ENCODE measurements around the gene PIK3C2G.

Gene PIK3C2G

GRCh38 chr12:18576104-18576626 is 314.8 kb downstream of the PIK3C2G start:
- FAIRE-seq: no peak

- no peak for FAIRE-seq
Observed at GRCh38 chr12:18576648-18577047, 315.3 kb downstream of the PIK3C2G start.

- FAIRE-seq: no peak
Observed at GRCh38 chr12:18578191-18578590, 316.9 kb downstream of the PIK3C2G start.

- no peak for FAIRE-seq
Observed at GRCh38 chr12:18580291-18580690, 319.0 kb downstream of the PIK3C2G start.

GRCh38 chr12:18580706-18581105 is 319.4 kb downstream of the PIK3C2G start:
- FAIRE-seq: no peak

GRCh38 chr12:18581232-18581962 is 320.1 kb downstream of the PIK3C2G start:
- no peak for FAIRE-seq

GRCh38 chr12:18583655-18584054 is 322.3 kb downstream of the PIK3C2G start:
- no peak for FAIRE-seq

GRCh38 chr12:18586581-18586980 is 325.3 kb downstream of the PIK3C2G start:
- no peak for FAIRE-seq

GRCh38 chr12:18589316-18589715 is 328.0 kb downstream of the PIK3C2G start:
- no peak for FAIRE-seq

- no peak for FAIRE-seq
Observed at GRCh38 chr12:18591473-18591872, 330.2 kb downstream of the PIK3C2G start.

GRCh38 chr12:18595412-18595811 is 334.1 kb downstream of the PIK3C2G start:
- FAIRE-seq: no peak

GRCh38 chr12:18601962-18602361 is 340.6 kb downstream of the PIK3C2G start:
- FAIRE-seq: no peak

GRCh38 chr12:18612971-18613370 is 351.7 kb downstream of the PIK3C2G start:
- no peak for FAIRE-seq

- no peak for FAIRE-seq
Observed at GRCh38 chr12:18620986-18621385, 359.7 kb downstream of the PIK3C2G start.

GRCh38 chr12:18629445-18629844 is 368.1 kb downstream of the PIK3C2G start:
- no peak for FAIRE-seq

GRCh38 chr12:18629916-18630315 is 368.6 kb downstream of the PIK3C2G start:
- FAIRE-seq: no peak

GRCh38 chr12:18631339-18631738 is 370.0 kb downstream of the PIK3C2G start:
- no peak for FAIRE-seq

GRCh38 chr12:18632848-18633247 is 371.5 kb downstream of the PIK3C2G start:
- no peak for FAIRE-seq

GRCh38 chr12:18634382-18634781 is 373.1 kb downstream of the PIK3C2G start:
- no peak for FAIRE-seq

- no peak for FAIRE-seq
Observed at GRCh38 chr12:18640321-18640955, 379.1 kb downstream of the PIK3C2G start.

- FAIRE-seq: no peak
Observed at GRCh38 chr12:18643681-18644080, 382.4 kb downstream of the PIK3C2G start.

GRCh38 chr12:18644564-18644963 is 383.2 kb downstream of the PIK3C2G start:
- no peak for FAIRE-seq

- no peak for FAIRE-seq
Observed at GRCh38 chr12:18646286-18646890, 385.1 kb downstream of the PIK3C2G start.

- FAIRE-seq: no peak
Observed at GRCh38 chr12:18651525-18651924, 390.2 kb downstream of the PIK3C2G start.

Data from A204.1 (cell line).